Measurements from ENCODE around the gene SMOC1. TPM values are rescaled to one million over a fixed set of nuclear protein-coding genes. Genes with fewer than 3 reads are reported as not detected.

SMOC1 gene
- total RNA-seq, 1 experiment from 2014 or later: 0.14 TPM

DNA sequence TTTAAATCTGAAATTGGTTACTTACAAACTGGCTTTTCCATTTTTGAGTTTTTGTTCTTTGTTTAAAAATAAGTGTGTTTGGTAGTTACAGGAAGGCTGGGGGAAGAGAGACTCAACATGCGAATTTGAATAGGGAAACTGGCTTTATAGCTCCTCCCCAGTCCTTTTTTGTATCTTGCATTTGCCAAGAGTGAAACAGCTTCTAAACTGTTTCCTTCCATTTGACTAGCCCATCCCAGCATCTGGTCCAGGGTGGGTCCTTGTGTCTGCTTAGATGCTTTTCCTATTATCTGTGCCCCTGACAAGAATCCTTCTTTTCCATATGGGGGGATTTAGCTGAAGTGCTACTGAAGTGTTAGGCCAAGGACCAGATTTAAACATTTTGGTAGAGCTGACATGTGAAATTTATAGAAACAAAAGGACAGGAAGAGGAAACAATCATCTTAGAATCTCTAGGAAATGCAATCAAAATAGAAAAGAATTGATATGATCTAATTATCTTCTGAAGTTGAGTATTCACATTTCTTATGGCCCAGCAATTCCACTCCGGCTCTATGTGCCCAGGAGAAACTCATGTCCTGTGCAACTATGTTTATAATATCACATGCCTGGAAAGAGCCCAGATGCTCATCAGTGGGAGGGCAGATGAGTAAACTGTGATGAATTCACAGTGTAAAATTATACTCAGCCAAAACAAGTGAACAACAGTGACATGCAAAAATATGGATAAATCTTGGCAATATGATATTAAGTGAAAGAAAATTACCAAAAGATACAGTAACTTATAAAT, 7.4 kb downstream of the SMOC1 start:
- CTCF ChIA-PET: no interaction called here
- no peaks in the 10 kb centered on the region for H3K4me1 Mint-ChIP-seq (ENCODE audit: low read depth, unreplicated experiment)

DNA sequence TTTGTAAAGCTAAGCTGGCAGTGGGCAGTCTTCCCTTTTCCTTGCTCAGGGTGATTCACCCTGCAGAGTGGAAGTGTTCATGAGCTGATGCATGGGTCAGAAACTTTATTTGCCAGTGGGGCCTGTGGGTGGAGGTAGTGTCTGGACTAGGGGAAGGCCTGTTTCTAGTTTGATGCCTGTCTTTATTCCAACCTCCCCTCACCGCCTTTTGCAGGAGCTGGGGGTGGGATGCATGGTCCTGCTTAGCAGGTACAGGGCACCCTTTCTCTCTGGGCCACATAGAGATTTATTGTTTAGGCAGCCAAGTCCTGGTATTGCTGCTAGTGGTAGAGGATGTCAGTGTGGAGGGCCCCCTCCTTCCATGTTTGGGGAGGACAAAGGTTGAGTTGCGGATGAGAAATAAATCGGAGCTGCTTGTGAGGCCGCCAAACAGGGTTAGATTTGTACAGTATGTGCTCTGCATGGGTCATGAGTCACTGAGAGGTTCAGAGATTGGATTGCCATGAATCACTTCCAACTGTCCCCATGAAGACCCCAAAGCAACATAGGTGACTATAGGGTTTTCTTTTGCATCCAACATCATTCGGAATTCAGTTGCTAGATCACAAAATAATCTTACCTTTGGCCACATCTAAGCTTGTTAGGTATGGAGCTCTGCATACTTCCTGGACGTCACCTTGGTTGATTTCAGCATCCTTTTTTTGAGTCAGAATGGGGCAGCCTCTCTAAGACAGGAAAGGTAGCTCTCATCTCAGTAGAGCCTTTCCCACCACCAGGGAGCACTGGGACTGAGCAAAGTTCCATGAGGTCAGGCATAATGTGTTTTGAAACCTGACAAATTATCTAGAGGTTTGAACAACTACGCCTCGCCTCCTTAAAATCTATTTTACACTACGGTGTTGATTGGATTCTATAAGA, 8.8 kb downstream of the SMOC1 start:
- CTCF ChIA-PET: interaction anchor here (0.6 kb wide), 1 partner anchor 38 kb away, joined by 4 read pairs; no protein-coding TSS in a partner anchor
- POLR2A ChIA-PET: no interaction called here
- no peak for DNase-seq
- peaks cover 12% of the 10 kb centered on the region for H3K9me3 Mint-ChIP-seq (ENCODE audit: unreplicated experiment)
- H3K4me3 Mint-ChIP-seq (ENCODE audit: unreplicated experiment): no peak overlapping the region
- intact Hi-C loops (cut with micrococcal nuclease; ENCODE audit: unreplicated experiment): no loop called here
- TF ChIP-seq, protein P1, sequence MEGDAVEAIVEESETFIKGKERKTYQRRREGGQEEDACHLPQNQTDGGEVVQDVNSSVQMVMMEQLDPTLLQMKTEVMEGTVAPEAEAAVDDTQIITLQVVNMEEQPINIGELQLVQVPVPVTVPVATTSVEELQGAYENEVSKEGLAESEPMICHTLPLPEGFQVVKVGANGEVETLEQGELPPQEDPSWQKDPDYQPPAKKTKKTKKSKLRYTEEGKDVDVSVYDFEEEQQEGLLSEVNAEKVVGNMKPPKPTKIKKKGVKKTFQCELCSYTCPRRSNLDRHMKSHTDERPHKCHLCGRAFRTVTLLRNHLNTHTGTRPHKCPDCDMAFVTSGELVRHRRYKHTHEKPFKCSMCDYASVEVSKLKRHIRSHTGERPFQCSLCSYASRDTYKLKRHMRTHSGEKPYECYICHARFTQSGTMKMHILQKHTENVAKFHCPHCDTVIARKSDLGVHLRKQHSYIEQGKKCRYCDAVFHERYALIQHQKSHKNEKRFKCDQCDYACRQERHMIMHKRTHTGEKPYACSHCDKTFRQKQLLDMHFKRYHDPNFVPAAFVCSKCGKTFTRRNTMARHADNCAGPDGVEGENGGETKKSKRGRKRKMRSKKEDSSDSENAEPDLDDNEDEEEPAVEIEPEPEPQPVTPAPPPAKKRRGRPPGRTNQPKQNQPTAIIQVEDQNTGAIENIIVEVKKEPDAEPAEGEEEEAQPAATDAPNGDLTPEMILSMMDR (IDR thresholded peaks at IDR 0.05; ENCODE audit: insufficient read depth in 1 of 2, low read depth in 1 of 2, low read length in 1 of 2, severe bottlenecking in 1 of 2, unreplicated experiment in 1 of 2): no peak
- Histone ChIP-seq H3K9me3 (peaks cover 6% of the 10 kb centered on the region; the same call in 1 of the 2 replicates), H3K4me3 (ENCODE audit: low read depth, low read length) (no peak overlapping the region), H3K4me1 (no peaks in the 10 kb centered on the region), H3K36me3 (ENCODE audit: control insufficient read depth, insufficient read depth, low read length) (no peaks in the 10 kb centered on the region), H3K27me3 (replicated peaks; ENCODE audit: control insufficient read depth, insufficient read depth, low read length) (no peaks in the 10 kb centered on the region)
- H3K4me1 Mint-ChIP-seq (ENCODE audit: low read depth, unreplicated experiment): no peaks in the 10 kb centered on the region
- H3K27ac Mint-ChIP-seq (ENCODE audit: unreplicated experiment): no peak overlapping the region
- H3K27me3 Mint-ChIP-seq (ENCODE audit: insufficient read depth, unreplicated experiment): peaks cover 3% of the 10 kb centered on the region
- H3K36me3 Mint-ChIP-seq (ENCODE audit: insufficient read depth, unreplicated experiment): no peaks in the 10 kb centered on the region
- no TSS peak for BruUV-seq (replicated peaks)

More for the DNA sequence above, 7.4 kb downstream of the SMOC1 start:
- peaks cover 6% of the 10 kb centered on the region; the same call in 1 of the 2 replicates for H3K9me3 ChIP-seq
- H3K4me3 ChIP-seq (ENCODE audit: low read depth, low read length): no peak overlapping the region
- Mint-ChIP-seq H3K27me3 (ENCODE audit: insufficient read depth, unreplicated experiment) (no peaks in the 10 kb centered on the region), H3K9me3 (ENCODE audit: unreplicated experiment) (peaks cover 12% of the 10 kb centered on the region), H3K27ac (ENCODE audit: unreplicated experiment) (no peak overlapping the region), H3K4me3 (ENCODE audit: unreplicated experiment) (no peak overlapping the region), H3K36me3 (ENCODE audit: insufficient read depth, unreplicated experiment) (no peaks in the 10 kb centered on the region)
- TF ChIP-seq, protein P1 (IDR thresholded peaks at IDR 0.05; ENCODE audit: insufficient read depth in 1 of 2, low read depth in 1 of 2, low read length in 1 of 2, severe bottlenecking in 1 of 2, unreplicated experiment in 1 of 2): no peak
- POLR2A ChIA-PET: no interaction called here
- DNase-seq: no peak
- no peaks in the 10 kb centered on the region for H3K27me3 ChIP-seq (replicated peaks; ENCODE audit: control insufficient read depth, insufficient read depth, low read length)
- no peaks in the 10 kb centered on the region for H3K36me3 ChIP-seq (ENCODE audit: control insufficient read depth, insufficient read depth, low read length)
- no TSS peak for BruUV-seq (replicated peaks)
- intact Hi-C loops (cut with micrococcal nuclease; ENCODE audit: unreplicated experiment): no loop called here
- no peaks in the 10 kb centered on the region for H3K4me1 ChIP-seq

DNA sequence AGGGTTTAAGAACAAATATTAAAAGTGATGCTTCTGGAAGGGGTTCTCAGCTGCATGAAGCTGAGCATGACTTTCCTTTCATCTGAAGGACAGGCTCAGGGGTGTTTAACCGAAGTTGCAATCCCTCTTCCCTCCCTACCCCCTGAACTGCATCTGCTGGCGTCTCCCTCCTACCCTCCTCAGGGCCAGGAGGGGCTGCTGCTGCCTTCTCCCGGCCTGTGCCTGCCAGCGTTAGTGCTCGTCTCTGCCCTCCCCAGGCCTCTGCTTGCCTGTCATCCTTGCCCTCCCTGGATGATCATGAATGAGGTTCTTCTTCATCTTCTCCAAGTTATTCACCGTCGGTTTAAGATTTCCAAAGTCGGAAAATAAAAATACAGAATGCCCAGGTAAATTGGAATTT, 12.2 kb downstream of the SMOC1 start:
- H3K4me1 Mint-ChIP-seq (ENCODE audit: low read depth, unreplicated experiment): no peaks in the 10 kb centered on the region
- H3K27ac Mint-ChIP-seq (ENCODE audit: unreplicated experiment): no peak overlapping the region
- Histone ChIP-seq H3K9me3 (peaks cover 6% of the 10 kb centered on the region; the same call in 1 of the 2 replicates), H3K36me3 (ENCODE audit: control insufficient read depth, insufficient read depth, low read length) (no peaks in the 10 kb centered on the region), H3K27me3 (replicated peaks; ENCODE audit: control insufficient read depth, insufficient read depth, low read length) (no peaks in the 10 kb centered on the region), H3K4me3 (ENCODE audit: low read depth, low read length) (no peak overlapping the region), H3K4me1 (no peaks in the 10 kb centered on the region)
- CTCF ChIA-PET: no interaction called here
- peak in 1 of 2 experiments; percentile 18 for DNase-seq
- no peaks in the 10 kb centered on the region for H3K36me3 Mint-ChIP-seq (ENCODE audit: insufficient read depth, unreplicated experiment)
- H3K27me3 Mint-ChIP-seq (ENCODE audit: insufficient read depth, unreplicated experiment): peaks cover 6% of the 10 kb centered on the region
- no peaks in the 10 kb centered on the region for H3K9me3 Mint-ChIP-seq (ENCODE audit: unreplicated experiment)
- TF ChIP-seq, protein P1 (IDR thresholded peaks at IDR 0.05; ENCODE audit: insufficient read depth in 1 of 2, low read depth in 1 of 2, low read length in 1 of 2, severe bottlenecking in 1 of 2, unreplicated experiment in 1 of 2): peak in 1 of 2 experiments; percentile 21
- intact Hi-C loops (cut with micrococcal nuclease; ENCODE audit: unreplicated experiment): no loop called here
- no peak overlapping the region for H3K4me3 Mint-ChIP-seq (ENCODE audit: unreplicated experiment)
- BruUV-seq (replicated peaks): no TSS peak
- POLR2A ChIA-PET: no interaction called here

All from Caco-2 (cell line).